ENCODE measurements around the gene WDR33. TPM values are rescaled to one million over a fixed set of nuclear protein-coding genes. Genes with fewer than 3 reads are reported as not detected.

The WDR33 gene
- total and polyA plus RNA-seq, 2 of the 13 experiments (the other 11 are each of a cell fraction or from before 2014, with no cell fraction given): 54.9 to 78.2 TPM

GRCh38 chr2:127674241-127675209 lies 136.4 kb downstream of the WDR33 start (continued):
- no peak for TF ChIP-seq ZBTB37 (CRISPR knock-in tag; IDR thresholded peaks at IDR 0.05)
- no peak for TF ChIP-seq ZBTB39 (CRISPR knock-in tag; IDR thresholded peaks at IDR 0.05)
- TF ChIP-seq PRPF4 (IDR thresholded peaks at IDR 0.05; ENCODE audit: low read depth, low read length, poor library complexity, severe bottlenecking): no peak
- TF ChIP-seq ZNF574 (CRISPR knock-in tag; IDR thresholded peaks at IDR 0.05): no peak
- no peak for TF ChIP-seq HOXA5 (CRISPR knock-in tag; IDR thresholded peaks at IDR 0.05)
- TF ChIP-seq SMAD9 (CRISPR knock-in tag; IDR thresholded peaks at IDR 0.05): no peak
- TF ChIP-seq ZNF562 (CRISPR knock-in tag; IDR thresholded peaks at IDR 0.05; ENCODE audit: borderline replicate concordance): no peak
- TF ChIP-seq ZEB1 (IDR thresholded peaks at IDR 0.05; ENCODE audit: insufficient replicate concordance, low read depth): no peak
- TF ChIP-seq POLR2A (IDR thresholded peaks at IDR 0.05; ENCODE audit: insufficient read depth in 1 of 2, low read depth in 2 of 2, low read length in 2 of 2): no peak
- TF ChIP-seq E2F1 (CRISPR knock-in tag; IDR thresholded peaks at IDR 0.05): no peak
- 0 out of 2 replicates have a peak, but pooled peaks have one; percentile 27 for TF ChIP-seq ATF7-NPFF (CRISPR knock-in tag; IDR thresholded peaks at IDR 0.05; ENCODE audit: low read depth)
- TF ChIP-seq MATR3 (CRISPR knock-in tag; IDR thresholded peaks at IDR 0.05): no peak
- TF ChIP-seq ZNF839 (CRISPR knock-in tag; IDR thresholded peaks at IDR 0.05; ENCODE audit: borderline replicate concordance): no peak
- no peak for TF ChIP-seq TMF1 (CRISPR knock-in tag; IDR thresholded peaks at IDR 0.05; ENCODE audit: low read depth)
- no peak for TF ChIP-seq FOSL1 (CRISPR knock-in tag; IDR thresholded peaks at IDR 0.05; ENCODE audit: borderline replicate concordance)
- no peak for TF ChIP-seq ZBTB2 (CRISPR knock-in tag; IDR thresholded peaks at IDR 0.05; ENCODE audit: low read depth)
- TF ChIP-seq RARA (CRISPR knock-in tag; IDR thresholded peaks at IDR 0.05): no peak
